Activated CD4-positive, alpha-beta T cell treated with anti-CD3 and anti-CD28 coated beads, Interleukin-2, amount 10 ng/mL, durations not matched to agents 24 days and 14 days (primary cell): ENCODE results near the gene ADRA2C. TPM values are rescaled to one million over a fixed set of nuclear protein-coding genes. Genes with fewer than 3 reads are reported as not detected.

Experiments
- DNase-seq: peaks from one replicate; pipeline ENCODE4 v3.0.0; 2022
- H3K27ac Mint-ChIP-seq: one replicate; pipeline ENCODE4 v1.8.0; 2022; ENCODE audit warnings: mild to moderate bottlenecking, mixed read lengths
- H3K27me3 Mint-ChIP-seq: one replicate; pipeline ENCODE4 v1.8.0; 2022; ENCODE audit warnings: mixed read lengths
- H3K36me3 Mint-ChIP-seq: one replicate; pipeline ENCODE4 v1.8.0; 2022; ENCODE audit warnings: low read depth, mild to moderate bottlenecking, mixed read lengths
- H3K4me1 Mint-ChIP-seq: one replicate; pipeline ENCODE4 v1.8.0; 2021; ENCODE audit warnings: mixed read lengths
- H3K4me3 Mint-ChIP-seq: one replicate; pipeline ENCODE4 v1.8.0; 2022; ENCODE audit warnings: mild to moderate bottlenecking, moderate library complexity, mixed read lengths
- H3K9me3 Mint-ChIP-seq: one replicate; pipeline ENCODE4 v1.8.0; 2021; ENCODE audit warnings: mixed read lengths
- intact Hi-C: fragments of 100-400 bp; cut with micrococcal nuclease; formaldehyde crosslinking; loops from one replicate; pipeline ENCODE4 v1.15.1; 2023
- total RNA-seq: library from RNA; stranded (reverse); gene quantifications from 2 replicates; pipeline ENCODE4 v1.2.3, GENCODE V29; 2022

The ADRA2C gene
- total RNA-seq, 1 donor from 2014 or later = not detected

- Mint-ChIP-seq H3K27me3 (peaks cover 8% of the 10 kb centered on the region), H3K4me1 (no peaks in the 10 kb centered on the region), H3K9me3 (peaks cover 6% of the 10 kb centered on the region), H3K36me3 (no peaks in the 10 kb centered on the region), H3K27ac (no peak overlapping the region), H3K4me3 (no peak overlapping the region)
- intact Hi-C loops = no loop called here
- no peak for DNase-seq
Measured at GRCh38 chr4:3744232-3744631, 22.0 kb upstream of the ADRA2C start.

GRCh38 chr4:3744901-3745300 is 21.3 kb upstream of the ADRA2C start:
- Mint-ChIP-seq H3K36me3 (no peaks in the 10 kb centered on the region), H3K4me3 (no peak overlapping the region), H3K27ac (no peak overlapping the region), H3K9me3 (peaks cover 6% of the 10 kb centered on the region), H3K4me1 (no peaks in the 10 kb centered on the region), H3K27me3 (peaks cover 8% of the 10 kb centered on the region)
- no peak for DNase-seq
- intact Hi-C loops = no loop called here

GRCh38 chr4:3745886-3746656 is 20.1 kb upstream of the ADRA2C start:
- Mint-ChIP-seq H3K4me3 (no peak overlapping the region), H3K9me3 (peaks cover 6% of the 10 kb centered on the region), H3K4me1 (no peaks in the 10 kb centered on the region), H3K27me3 (peaks cover 8% of the 10 kb centered on the region), H3K36me3 (no peaks in the 10 kb centered on the region), H3K27ac (no peak overlapping the region)
- no peak for DNase-seq
- intact Hi-C loops = no loop called here

GRCh38 chr4:3746701-3747580 is 19.2 kb upstream of the ADRA2C start:
- Mint-ChIP-seq H3K27ac (no peak overlapping the region), H3K4me1 (no peaks in the 10 kb centered on the region), H3K9me3 (peaks cover 6% of the 10 kb centered on the region), H3K4me3 (no peak overlapping the region), H3K36me3 (no peaks in the 10 kb centered on the region), H3K27me3 (peaks cover 8% of the 10 kb centered on the region)
- no peak for DNase-seq
- intact Hi-C loops = no loop called here

GRCh38 chr4:3747581-3747904 is 18.6 kb upstream of the ADRA2C start:
- peaks cover 6% of the 10 kb centered on the region for H3K9me3 Mint-ChIP-seq
- intact Hi-C loops = no loop called here
- H3K27me3 Mint-ChIP-seq = peaks cover 8% of the 10 kb centered on the region
- H3K36me3 Mint-ChIP-seq = no peaks in the 10 kb centered on the region
- DNase-seq = no peak
- H3K4me1 Mint-ChIP-seq = no peaks in the 10 kb centered on the region
- H3K27ac Mint-ChIP-seq = no peak overlapping the region
- H3K4me3 Mint-ChIP-seq = no peak overlapping the region

GRCh38 chr4:3748136-3748898 is 17.9 kb upstream of the ADRA2C start:
- Mint-ChIP-seq H3K27me3 (peaks cover 8% of the 10 kb centered on the region), H3K4me3 (no peak overlapping the region), H3K27ac (no peak overlapping the region), H3K4me1 (no peaks in the 10 kb centered on the region), H3K9me3 (peaks cover 6% of the 10 kb centered on the region), H3K36me3 (no peaks in the 10 kb centered on the region)
- DNase-seq = no peak
- intact Hi-C loops = no loop called here

- Mint-ChIP-seq H3K9me3 (peaks cover 6% of the 10 kb centered on the region), H3K4me1 (no peaks in the 10 kb centered on the region), H3K4me3 (no peak overlapping the region), H3K36me3 (no peaks in the 10 kb centered on the region), H3K27me3 (peaks cover 8% of the 10 kb centered on the region), H3K27ac (no peak overlapping the region)
- intact Hi-C loops = no loop called here
- DNase-seq = no peak
Measured at GRCh38 chr4:3749081-3749480, 17.1 kb upstream of the ADRA2C start.

- Mint-ChIP-seq H3K27me3 (peaks cover 4% of the 10 kb centered on the region), H3K9me3 (peaks cover 6% of the 10 kb centered on the region), H3K4me1 (no peaks in the 10 kb centered on the region), H3K27ac (no peak overlapping the region), H3K4me3 (no peak overlapping the region), H3K36me3 (no peaks in the 10 kb centered on the region)
- no peak for DNase-seq
- intact Hi-C loops = no loop called here
Measured at GRCh38 chr4:3750334-3750733, 15.9 kb upstream of the ADRA2C start.

GRCh38 chr4:3752022-3752421 is 14.2 kb upstream of the ADRA2C start:
- no peaks in the 10 kb centered on the region for H3K4me1 Mint-ChIP-seq
- H3K9me3 Mint-ChIP-seq = no peaks in the 10 kb centered on the region
- H3K36me3 Mint-ChIP-seq = no peaks in the 10 kb centered on the region
- intact Hi-C loops = no loop called here
- H3K4me3 Mint-ChIP-seq = no peak overlapping the region
- no peak for DNase-seq
- peaks cover 4% of the 10 kb centered on the region for H3K27me3 Mint-ChIP-seq
- H3K27ac Mint-ChIP-seq = no peak overlapping the region

GRCh38 chr4:3753726-3754412 is 12.3 kb upstream of the ADRA2C start:
- Mint-ChIP-seq H3K27me3 (no peaks in the 10 kb centered on the region), H3K4me3 (no peak overlapping the region), H3K27ac (no peak overlapping the region), H3K9me3 (no peaks in the 10 kb centered on the region), H3K4me1 (no peaks in the 10 kb centered on the region), H3K36me3 (no peaks in the 10 kb centered on the region)
- no peak for DNase-seq
- intact Hi-C loops = no loop called here

GRCh38 chr4:3756343-3757059 is 9.7 kb upstream of the ADRA2C start:
- DNase-seq = no peak
- intact Hi-C loops = no loop called here
- no peaks in the 10 kb centered on the region for H3K36me3 Mint-ChIP-seq
- H3K4me1 Mint-ChIP-seq = no peaks in the 10 kb centered on the region
- H3K9me3 Mint-ChIP-seq = no peaks in the 10 kb centered on the region
- no peaks in the 10 kb centered on the region for H3K27me3 Mint-ChIP-seq
- H3K27ac Mint-ChIP-seq = no peak overlapping the region
- H3K4me3 Mint-ChIP-seq = no peak overlapping the region

- Mint-ChIP-seq H3K27me3 (peaks cover 2% of the 10 kb centered on the region), H3K4me1 (no peaks in the 10 kb centered on the region), H3K9me3 (no peaks in the 10 kb centered on the region), H3K27ac (no peak overlapping the region), H3K36me3 (no peaks in the 10 kb centered on the region), H3K4me3 (no peak overlapping the region)
- no peak for DNase-seq
- intact Hi-C loops = no loop called here
Measured at GRCh38 chr4:3759236-3759635, 6.9 kb upstream of the ADRA2C start.

- Mint-ChIP-seq H3K36me3 (no peaks in the 10 kb centered on the region), H3K27me3 (peaks cover 3% of the 10 kb centered on the region)
- no peak for DNase-seq
Measured at GRCh38 chr4:3760346-3760745, 5.8 kb upstream of the ADRA2C start.

More at GRCh38 chr4:3760346-3760745, 5.8 kb upstream of the ADRA2C start:
- Mint-ChIP-seq H3K4me1 (no peaks in the 10 kb centered on the region), H3K9me3 (no peaks in the 10 kb centered on the region), H3K27ac (no peak overlapping the region), H3K4me3 (no peak overlapping the region)
- intact Hi-C loops = no loop called here
